Measurements from ENCODE around the gene PNPLA4. TPM values are rescaled to one million over a fixed set of nuclear protein-coding genes. Genes with fewer than 3 reads are reported as not detected.
A peak's percentile ranks its signal among the peaks of the same experiment; 100 is the strongest.

PNPLA4 gene
- total RNA-seq, 1 experiment from 2014 or later, result 45.1 TPM

- Mint-ChIP-seq H3K27ac (ENCODE audit: low read depth, unreplicated experiment) (no peak overlapping the region), H3K27me3 (ENCODE audit: insufficient read depth, unreplicated experiment) (no peaks in the 10 kb centered on the region), H3K4me3 (ENCODE audit: unreplicated experiment) (no peak overlapping the region), H3K36me3 (ENCODE audit: insufficient read depth, unreplicated experiment) (no peaks in the 10 kb centered on the region), H3K9me3 (ENCODE audit: unreplicated experiment) (peaks cover 12% of the 10 kb centered on the region), H3K4me1 (ENCODE audit: insufficient read depth, unreplicated experiment) (no peaks in the 10 kb centered on the region)
- intact Hi-C loops (cut with micrococcal nuclease), result loop anchor here (2.0 kb wide), 1 partner anchor 35 kb away; no protein-coding TSS in a partner anchor
- peak; percentile 31 for DNase-seq (ENCODE audit: unreplicated experiment)
- CTCF ChIA-PET, result interaction anchor here (0.6 to 0.7 kb wide), 3 partner anchors 17 to 658 kb away, joined by 3 to 4 read pairs (median 3); no protein-coding TSS in a partner anchor
- TF ChIP-seq CTCF (IDR thresholded peaks at IDR 0.05; ENCODE audit: unreplicated experiment), result no peak
- BruUV-seq (replicated peaks), result no TSS peak
- POLR2A ChIA-PET, result interaction anchor here (0.6 kb wide), 1 partner anchor 38 kb away, joined by 4 read pairs; no protein-coding TSS in a partner anchor
Measured at GRCh38 chrX:7889680-7890079, 37.5 kb downstream of the PNPLA4 start.

- Mint-ChIP-seq H3K27me3 (ENCODE audit: insufficient read depth, unreplicated experiment) (no peaks in the 10 kb centered on the region), H3K9me3 (ENCODE audit: unreplicated experiment) (peaks cover 12% of the 10 kb centered on the region), H3K36me3 (ENCODE audit: insufficient read depth, unreplicated experiment) (no peaks in the 10 kb centered on the region), H3K27ac (ENCODE audit: low read depth, unreplicated experiment) (no peak overlapping the region), H3K4me3 (ENCODE audit: unreplicated experiment) (no peak overlapping the region), H3K4me1 (ENCODE audit: insufficient read depth, unreplicated experiment) (no peaks in the 10 kb centered on the region)
- intact Hi-C loops (cut with micrococcal nuclease), result loop anchor here (2.0 kb wide), 1 partner anchor 34 kb away; no protein-coding TSS in a partner anchor
- POLR2A ChIA-PET, result interaction anchor here (0.6 kb wide), 1 partner anchor 39 kb away, joined by 4 read pairs; no protein-coding TSS in a partner anchor
- CTCF ChIA-PET, result interaction anchor here (0.6 to 0.7 kb wide), 3 partner anchors 17 to 961 kb away, joined by 3 to 4 read pairs (median 3); no protein-coding TSS in a partner anchor
- no peak for DNase-seq (ENCODE audit: unreplicated experiment)
- no TSS peak for BruUV-seq (replicated peaks)
- TF ChIP-seq CTCF (IDR thresholded peaks at IDR 0.05; ENCODE audit: unreplicated experiment), result no peak
Measured at GRCh38 chrX:7889135-7889534, 38.1 kb downstream of the PNPLA4 start.

GRCh38 chrX:7876957-7877356, 50.3 kb downstream of the PNPLA4 start:
- TF ChIP-seq CTCF (IDR thresholded peaks at IDR 0.05; ENCODE audit: unreplicated experiment), result no peak
- H3K9me3 Mint-ChIP-seq (ENCODE audit: unreplicated experiment), result no peaks in the 10 kb centered on the region

GRCh38 chrX:7872042-7872441, 55.2 kb downstream of the PNPLA4 start:
- Mint-ChIP-seq H3K36me3 (ENCODE audit: insufficient read depth, unreplicated experiment) (no peaks in the 10 kb centered on the region), H3K4me3 (ENCODE audit: unreplicated experiment) (no peak overlapping the region), H3K27ac (ENCODE audit: low read depth, unreplicated experiment) (no peak overlapping the region), H3K27me3 (ENCODE audit: insufficient read depth, unreplicated experiment) (no peaks in the 10 kb centered on the region), H3K9me3 (ENCODE audit: unreplicated experiment) (no peaks in the 10 kb centered on the region), H3K4me1 (ENCODE audit: insufficient read depth, unreplicated experiment) (no peaks in the 10 kb centered on the region)
- CTCF ChIA-PET, result no interaction called here
- no TSS peak for BruUV-seq (replicated peaks)
- TF ChIP-seq CTCF (IDR thresholded peaks at IDR 0.05; ENCODE audit: unreplicated experiment), result no peak
- intact Hi-C loops (cut with micrococcal nuclease), result no loop called here
- DNase-seq (ENCODE audit: unreplicated experiment), result no peak
- POLR2A ChIA-PET, result no interaction called here

More at GRCh38 chrX:7876957-7877356, 50.3 kb downstream of the PNPLA4 start:
- intact Hi-C loops (cut with micrococcal nuclease), result no loop called here
- Mint-ChIP-seq H3K4me3 (ENCODE audit: unreplicated experiment) (no peak overlapping the region), H3K27ac (ENCODE audit: low read depth, unreplicated experiment) (no peak overlapping the region), H3K27me3 (ENCODE audit: insufficient read depth, unreplicated experiment) (no peaks in the 10 kb centered on the region), H3K36me3 (ENCODE audit: insufficient read depth, unreplicated experiment) (no peaks in the 10 kb centered on the region), H3K4me1 (ENCODE audit: insufficient read depth, unreplicated experiment) (no peaks in the 10 kb centered on the region)
- CTCF ChIA-PET, result interaction anchor here (1.0 kb wide), 1 partner anchor 49 kb away, joined by 3 read pairs; no protein-coding TSS in a partner anchor
- no peak for DNase-seq (ENCODE audit: unreplicated experiment)
- POLR2A ChIA-PET, result no interaction called here
- BruUV-seq (replicated peaks), result no TSS peak
